PFSK-1 (cell line): ENCODE data around the gene CD300A.

Experiments
- FOXP2 ChIP-seq: optimal IDR thresholded peaks from 2 replicates; pipeline ENCODE3; 2011; ENCODE audit warnings: borderline replicate concordance, control low read depth, inconsistent platforms; ENCODE audit not compliant: insufficient read depth; ENCODE audit errors: extremely low read length, extremely low read depth
- POLR2AphosphoS5 ChIP-seq: IDR thresholded peaks from 2 replicates; pipeline ENCODE4 v1.6.1; 2012; ENCODE audit warnings: low read depth, mild to moderate bottlenecking, control low read depth, low read length, moderate library complexity
- SIN3A ChIP-seq: IDR thresholded peaks from 2 replicates; pipeline ENCODE4 v1.6.1; 2012; ENCODE audit warnings: mild to moderate bottlenecking, low read length, moderate library complexity, borderline replicate concordance; ENCODE audit not compliant: insufficient read depth
- TAF1 ChIP-seq: IDR thresholded peaks from 2 replicates; pipeline ENCODE4 v1.6.1; 2012; ENCODE audit warnings: low read length, control low read depth, borderline replicate concordance; ENCODE audit not compliant: insufficient read depth
- TF ChIP-seq, protein P1 (sequence below), 2 experiments: IDR thresholded peaks; 2 replicates each; pipeline versions ENCODE4 v1.6.1 to v1.8.0; 2011 to 2012; ENCODE audit warnings: low read depth in 2 of 2, low read length in 2 of 2, control low read depth in 1 of 2, inconsistent platforms in 1 of 2, mild to moderate bottlenecking in 1 of 2, moderate library complexity in 1 of 2; ENCODE audit not compliant: insufficient read depth in 1 of 2

DNA sequence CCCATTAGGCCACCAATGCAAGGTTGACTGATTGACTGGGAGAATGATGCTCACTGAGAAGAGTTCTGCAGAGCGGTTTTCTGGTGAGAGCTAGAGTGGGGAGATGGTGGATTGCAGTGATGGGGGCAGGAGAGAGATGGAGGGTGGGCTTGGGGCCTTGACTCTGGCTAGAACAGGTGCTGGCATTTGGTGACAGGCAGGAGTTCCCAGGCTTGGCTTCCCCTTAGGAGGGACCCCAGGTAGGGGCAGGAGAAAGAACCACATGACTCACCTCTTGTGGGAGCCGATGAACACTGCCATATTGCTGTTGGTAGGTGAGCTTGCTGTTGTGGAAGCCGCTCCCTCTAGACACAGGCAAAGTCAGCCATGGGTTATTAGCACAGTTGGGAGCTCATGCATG lies 56.9 kb downstream of the CD300A start:
- no peak for TF ChIP-seq POLR2AphosphoS5
- TF ChIP-seq TAF1 = no peak
- TF ChIP-seq, protein P1, sequence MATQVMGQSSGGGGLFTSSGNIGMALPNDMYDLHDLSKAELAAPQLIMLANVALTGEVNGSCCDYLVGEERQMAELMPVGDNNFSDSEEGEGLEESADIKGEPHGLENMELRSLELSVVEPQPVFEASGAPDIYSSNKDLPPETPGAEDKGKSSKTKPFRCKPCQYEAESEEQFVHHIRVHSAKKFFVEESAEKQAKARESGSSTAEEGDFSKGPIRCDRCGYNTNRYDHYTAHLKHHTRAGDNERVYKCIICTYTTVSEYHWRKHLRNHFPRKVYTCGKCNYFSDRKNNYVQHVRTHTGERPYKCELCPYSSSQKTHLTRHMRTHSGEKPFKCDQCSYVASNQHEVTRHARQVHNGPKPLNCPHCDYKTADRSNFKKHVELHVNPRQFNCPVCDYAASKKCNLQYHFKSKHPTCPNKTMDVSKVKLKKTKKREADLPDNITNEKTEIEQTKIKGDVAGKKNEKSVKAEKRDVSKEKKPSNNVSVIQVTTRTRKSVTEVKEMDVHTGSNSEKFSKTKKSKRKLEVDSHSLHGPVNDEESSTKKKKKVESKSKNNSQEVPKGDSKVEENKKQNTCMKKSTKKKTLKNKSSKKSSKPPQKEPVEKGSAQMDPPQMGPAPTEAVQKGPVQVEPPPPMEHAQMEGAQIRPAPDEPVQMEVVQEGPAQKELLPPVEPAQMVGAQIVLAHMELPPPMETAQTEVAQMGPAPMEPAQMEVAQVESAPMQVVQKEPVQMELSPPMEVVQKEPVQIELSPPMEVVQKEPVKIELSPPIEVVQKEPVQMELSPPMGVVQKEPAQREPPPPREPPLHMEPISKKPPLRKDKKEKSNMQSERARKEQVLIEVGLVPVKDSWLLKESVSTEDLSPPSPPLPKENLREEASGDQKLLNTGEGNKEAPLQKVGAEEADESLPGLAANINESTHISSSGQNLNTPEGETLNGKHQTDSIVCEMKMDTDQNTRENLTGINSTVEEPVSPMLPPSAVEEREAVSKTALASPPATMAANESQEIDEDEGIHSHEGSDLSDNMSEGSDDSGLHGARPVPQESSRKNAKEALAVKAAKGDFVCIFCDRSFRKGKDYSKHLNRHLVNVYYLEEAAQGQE (IDR thresholded peaks at IDR 0.05; ENCODE audit: insufficient read depth in 1 of 2, low read depth in 2 of 2, low read length in 2 of 2) = no peak
- no peak for TF ChIP-seq SIN3A
- no peak for TF ChIP-seq FOXP2
